CD4-positive, alpha-beta T cell (primary cell): ENCODE data around the gene CPNE4. TPM values are rescaled to one million over a fixed set of nuclear protein-coding genes. Genes with fewer than 3 reads are reported as not detected.

Experiments used
- ATAC-seq: fragments of 200-7000 bp; cut with Tn5 transposase; one replicate; pipeline ENCODE4 v1.10.0; 2022; ENCODE audit warnings: mild to moderate bottlenecking; ENCODE audit not compliant: poor library complexity
- CTCF ChIA-PET: fragments of 350-600 bp; sonication (Branson Sonifier 250); formaldehyde crosslinking; loops from one replicate; lab custom pipeline; 2021; ENCODE audit warnings: antibody characterized with exemption, inconsistent platforms; lab: Charles Lee
- POLR2A ChIA-PET: fragments of 350-600 bp; sonication (Branson Sonifier 250); formaldehyde crosslinking; loops from one replicate; lab custom pipeline; 2021; ENCODE audit warnings: antibody characterized with exemption, inconsistent platforms; lab: Charles Lee
- DNase-seq, 14 experiments: peaks; one replicate each; pipeline ENCODE4 v3.0.0-alpha.2; 2013 to 2020; ENCODE audit warnings: mixed read lengths in 2 of 14
- H3K27ac ChIP-seq, 2 donors: one replicate each; pipeline versions ENCODE4 v1.5.1 to v1.7.0; 2013; ENCODE audit warnings: low read length in 2 of 2, low read depth in 1 of 2, mild to moderate bottlenecking in 1 of 2
- H3K27me3 ChIP-seq, 2 experiments: 1 replicate in 1 of 2; 2 replicates in 1 of 2; pipeline versions ENCODE4 v1.6.1 to v1.7.0; 2013; ENCODE audit warnings: low read length in 2 of 2, control low read depth in 1 of 2, mild to moderate bottlenecking in 1 of 2, moderate library complexity in 1 of 2; ENCODE audit not compliant: insufficient read depth in 2 of 2, control insufficient read depth in 1 of 2
- H3K36me3 ChIP-seq: one replicate; pipeline ENCODE4 v1.6.1; 2013; ENCODE audit warnings: low read length, control low read depth; ENCODE audit not compliant: insufficient read depth
- H3K4me1 ChIP-seq: one replicate; pipeline ENCODE4 v1.6.1; 2013; ENCODE audit warnings: low read length, control low read depth; ENCODE audit not compliant: insufficient read depth
- H3K4me3 ChIP-seq: one replicate; pipeline ENCODE4 v1.5.1; 2013; ENCODE audit warnings: mild to moderate bottlenecking, low read length, moderate library complexity
- H3K9me3 ChIP-seq, 2 experiments: 1 replicate in 1 of 2; 2 replicates in 1 of 2; pipeline versions ENCODE4 v1.6.1 to v1.7.0; 2013; ENCODE audit warnings: low read length in 2 of 2, mild to moderate bottlenecking in 2 of 2, control low read depth in 1 of 2, moderate library complexity in 1 of 2; ENCODE audit not compliant: control insufficient read depth in 1 of 2, insufficient read depth in 1 of 2
- H3K27ac Mint-ChIP-seq: one replicate; pipeline ENCODE4 v1.8.0; 2020; ENCODE audit warnings: mixed read lengths
- H3K27me3 Mint-ChIP-seq: one replicate; pipeline ENCODE4 v1.8.0; 2021; ENCODE audit warnings: mixed read lengths
- H3K36me3 Mint-ChIP-seq: one replicate; pipeline ENCODE4 v1.8.0; 2021; ENCODE audit warnings: low read depth, mixed read lengths
- H3K4me1 Mint-ChIP-seq: one replicate; pipeline ENCODE4 v1.8.0; 2021; ENCODE audit warnings: low read depth, mixed read lengths
- H3K4me3 Mint-ChIP-seq: one replicate; pipeline ENCODE4 v1.8.0; 2020; ENCODE audit warnings: mild to moderate bottlenecking, mixed read lengths
- H3K9me3 Mint-ChIP-seq: one replicate; pipeline ENCODE4 v1.8.0; 2020; ENCODE audit warnings: mixed read lengths
- CTCF ChIP-seq: fragments of 200-600 bp; IDR thresholded peaks from one replicate; pipeline ENCODE4 v1.8.0; 2022; ENCODE audit warnings: antibody characterized with exemption, mild to moderate bottlenecking
- intact Hi-C, 2 experiments: fragments of 100-400 bp; cut with DNase I in 1 of 2; cut with micrococcal nuclease in 1 of 2; formaldehyde crosslinking; loops; one replicate each; pipeline versions ENCODE4 v1.15.1 to v1.9.0; 2023 to 2025; cut with DNase I, micrococcal nuclease
- total RNA-seq, 174 experiments: library from RNA in 2 of 174; stranded (reverse) in 2 of 174; gene quantifications; one replicate each; pipeline ENCODE4 v1.2.3 and lab custom pipeline; 2021 to 2026

Gene CPNE4
- total RNA-seq, 2 experiments from 2014 or later = not detected

DNA sequence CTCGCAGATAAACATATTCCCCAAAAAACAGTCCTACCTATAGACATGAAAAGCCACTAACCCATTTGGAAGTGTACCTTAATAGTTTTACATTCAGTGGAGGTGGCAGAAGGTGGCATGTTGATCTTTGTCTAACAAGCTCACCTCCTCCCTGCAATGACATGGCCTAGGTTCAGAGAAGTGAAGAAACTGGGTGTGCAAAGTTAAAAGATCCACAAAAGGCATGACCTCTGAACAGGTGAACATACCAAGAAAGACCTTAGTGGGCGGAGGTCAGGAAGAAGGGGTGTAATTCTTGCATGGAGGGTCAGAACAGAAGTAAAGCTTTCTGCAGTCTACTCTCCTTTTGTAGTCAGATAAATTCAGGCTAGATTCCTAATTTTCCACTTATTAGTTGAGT, 532.9 kb downstream of the CPNE4 start:
- ATAC-seq = no peak
- H3K27me3 Mint-ChIP-seq = no peaks in the 10 kb centered on the region
- Histone ChIP-seq H3K27ac (peak overlapping the region; percentile 66 to 76), H3K27me3 (no peaks in the 10 kb centered on the region), H3K36me3 (peaks cover 28% of the 10 kb centered on the region), H3K9me3 (no peaks in the 10 kb centered on the region), H3K4me3 (peak overlapping the region; percentile 71), H3K4me1 (peaks cover 16% of the 10 kb centered on the region)
- peaks cover 54% of the 10 kb centered on the region for H3K4me1 Mint-ChIP-seq
- H3K4me3 Mint-ChIP-seq = peak overlapping the region; percentile 98
- ChIA-PET CTCF (no interaction called here), POLR2A (interaction anchor here (1.2 kb wide), 1 partner anchor 21 kb away, joined by 3 read pairs; no protein-coding TSS in a partner anchor)
- H3K9me3 Mint-ChIP-seq = no peaks in the 10 kb centered on the region
- DNase-seq = no peak
- no peak for TF ChIP-seq CTCF
- peaks cover 55% of the 10 kb centered on the region for H3K36me3 Mint-ChIP-seq
- intact Hi-C loops = loop anchor here (2.0 to 10.0 kb wide), 8 partner anchors 117 to 1155 kb away; partner anchors contain the start of genes ASTE1 (in 2 of the 2), NEK11 (in 2 of the 2), ACAD11 (in 1 of the 2) and ATP2C1 (in 1 of the 2)
- peak overlapping the region; percentile 93 for H3K27ac Mint-ChIP-seq

- no peaks in the 10 kb centered on the region for H3K4me1 ChIP-seq
- no peaks in the 10 kb centered on the region for H3K9me3 Mint-ChIP-seq
- no peak overlapping the region for H3K27ac ChIP-seq
- DNase-seq (no peak), ATAC-seq (no peak)
- H3K27me3 ChIP-seq = no peaks in the 10 kb centered on the region
- H3K27ac Mint-ChIP-seq = no peak overlapping the region
- H3K4me1 Mint-ChIP-seq = peaks cover 15% of the 10 kb centered on the region
- intact Hi-C loops = no loop called here
- TF ChIP-seq CTCF = no peak
- POLR2A ChIA-PET = no interaction called here
- H3K36me3 ChIP-seq = peaks cover 72% of the 10 kb centered on the region
- peaks cover 60% of the 10 kb centered on the region for H3K36me3 Mint-ChIP-seq
- H3K9me3 ChIP-seq = no peaks in the 10 kb centered on the region
- no peak overlapping the region for H3K4me3 ChIP-seq
- CTCF ChIA-PET = no interaction called here
- no peak overlapping the region for H3K4me3 Mint-ChIP-seq
- no peaks in the 10 kb centered on the region for H3K27me3 Mint-ChIP-seq
Measured at GRCh38 chr3:131494706-131495105, 540.1 kb downstream of the CPNE4 start.

DNA sequence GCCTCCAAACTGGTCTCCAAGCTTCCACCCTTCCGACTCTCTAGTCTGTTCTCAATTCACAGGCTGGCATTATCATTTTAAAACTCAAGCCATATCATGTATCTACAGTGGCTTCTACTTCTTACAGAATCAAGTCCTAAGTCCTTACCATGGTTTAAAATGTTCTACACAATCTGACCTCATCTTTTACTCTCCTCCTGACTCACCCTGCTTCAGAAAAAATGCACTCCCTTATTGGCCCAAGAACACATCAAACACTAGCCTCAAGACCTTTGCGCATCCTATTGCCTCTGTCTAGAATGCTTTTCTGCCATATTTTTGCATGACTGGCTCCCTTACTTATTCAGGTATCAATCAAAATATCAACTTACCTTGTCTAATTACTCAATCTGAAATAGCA, 543.0 kb downstream of the CPNE4 start:
- H3K36me3 ChIP-seq = peaks cover 55% of the 10 kb centered on the region
- Mint-ChIP-seq H3K4me3 (no peak overlapping the region), H3K4me1 (peaks cover 16% of the 10 kb centered on the region), H3K36me3 (peaks cover 50% of the 10 kb centered on the region), H3K27ac (no peak overlapping the region), H3K27me3 (no peaks in the 10 kb centered on the region), H3K9me3 (no peaks in the 10 kb centered on the region)
- no peak for DNase-seq
- no peaks in the 10 kb centered on the region for H3K4me1 ChIP-seq
- no peak overlapping the region for H3K4me3 ChIP-seq
- POLR2A ChIA-PET = no interaction called here
- intact Hi-C loops = no loop called here
- ATAC-seq = no peak
- no peak overlapping the region for H3K27ac ChIP-seq
- CTCF ChIA-PET = interaction anchor here (1.0 kb wide), 1 partner anchor 15 kb away, joined by 4 read pairs; no protein-coding TSS in a partner anchor
- no peak for TF ChIP-seq CTCF
- no peaks in the 10 kb centered on the region for H3K9me3 ChIP-seq
- H3K27me3 ChIP-seq = no peaks in the 10 kb centered on the region
